Lung (tissue), 12 donors: ENCODE results near the gene SPN. TPM values are rescaled to one million over a fixed set of nuclear protein-coding genes. Genes with fewer than 3 reads are reported as not detected.
"Not testable (repeated sequence)": the region's sequence is repeated elsewhere in the genome, so short reads cannot be mapped to it uniquely, and the experiment has no call there.

Source experiments
- ATAC-seq: fragments of 200-7000 bp; cut with Tn5 transposase; one replicate; pipeline ENCODE4 v1.9.1; 2020; ENCODE audit warnings: moderate number of reproducible peaks; ENCODE audit not compliant: insufficient read depth, low FRiP score
- DNase-seq, 3 donors: peaks; one replicate each; pipeline ENCODE4 v3.0.0-alpha.2; 2013 to 2017
- H3K27ac ChIP-seq, 2 donors: one replicate each; pipeline ENCODE4 v1.5.1; 2013; ENCODE audit warnings: mild to moderate bottlenecking in 2 of 2, moderate library complexity in 2 of 2, control low read depth in 1 of 2, inconsistent platforms in 1 of 2, low read depth in 1 of 2, low read length in 1 of 2
- H3K27me3 ChIP-seq, 3 donors: one replicate each; pipeline ENCODE4 v1.5.1; 2013; ENCODE audit warnings: low read length in 2 of 3; ENCODE audit not compliant: control insufficient read depth in 3 of 3, insufficient read depth in 3 of 3
- H3K36me3 ChIP-seq, 4 donors: one replicate each; pipeline ENCODE4 v1.5.1; 2013; ENCODE audit warnings: low read length in 4 of 4, mild to moderate bottlenecking in 1 of 4, moderate library complexity in 1 of 4; ENCODE audit not compliant: control insufficient read depth in 4 of 4, insufficient read depth in 4 of 4
- H3K4me1 ChIP-seq, 5 donors: one replicate each; pipeline ENCODE4 v1.5.1; 2013; ENCODE audit warnings: low read length in 5 of 5, mild to moderate bottlenecking in 2 of 5, moderate library complexity in 1 of 5; ENCODE audit not compliant: control insufficient read depth in 5 of 5, insufficient read depth in 5 of 5
- H3K4me3 ChIP-seq: one replicate; pipeline ENCODE4 v1.5.1; 2013; ENCODE audit warnings: mild to moderate bottlenecking, control low read depth, moderate library complexity
- H3K9ac ChIP-seq, 2 donors: one replicate each; pipeline ENCODE4 v1.5.1; 2013; ENCODE audit warnings: low read length in 2 of 2, control low read depth in 1 of 2; ENCODE audit not compliant: insufficient read depth in 1 of 2
- H3K9me3 ChIP-seq, 4 donors: one replicate each; pipeline ENCODE4 v1.5.1; 2013; ENCODE audit warnings: low read length in 3 of 4, mild to moderate bottlenecking in 1 of 4, moderate library complexity in 1 of 4; ENCODE audit not compliant: control insufficient read depth in 4 of 4, insufficient read depth in 3 of 4
- WGBS, 2 donors: extraction: QIAGEN DNeasy Blood & Tissue Kit; methylation state at CpG; one replicate each; pipeline ENCODE4 v1.1.7; 2013; 5-methylcytosine and 5-hydroxymethylcytosine counted together
- polyA plus RNA-seq, 2 donors: library from polyadenylated mRNA; stranded (reverse); fragments of 200-250 nt; gene quantifications; one replicate each; pipeline ENCODE4 v1.2.1, GENCODE V29; 2013
- total RNA-seq, 2 donors: library from RNA; depleted of rRNA in 1 of 2; stranded (reverse); fragments of >200 nt in 1 of 2; gene quantifications; one replicate each; pipeline ENCODE4 v1.2.1, GENCODE V29; 2014 to 2021
- TF ChIP-seq, protein P1 (sequence below): IDR thresholded peaks from 2 replicates; pipeline ENCODE4 v1.5.1; 2012; ENCODE audit warnings: mild to moderate bottlenecking; ENCODE audit errors: control extremely low read depth, extremely low read depth
- donor health status: control.
- donor health status: control.
- donor health status: Bipolar disorder and iron deficiency.
- donor health status: healthy.
- donor health status: DM: yes; HTN: yes; CAD: no.

The SPN gene
- total and polyA plus RNA-seq, 4 donors, result 5.8 to 52.5 (median 12.5) TPM

DNA sequence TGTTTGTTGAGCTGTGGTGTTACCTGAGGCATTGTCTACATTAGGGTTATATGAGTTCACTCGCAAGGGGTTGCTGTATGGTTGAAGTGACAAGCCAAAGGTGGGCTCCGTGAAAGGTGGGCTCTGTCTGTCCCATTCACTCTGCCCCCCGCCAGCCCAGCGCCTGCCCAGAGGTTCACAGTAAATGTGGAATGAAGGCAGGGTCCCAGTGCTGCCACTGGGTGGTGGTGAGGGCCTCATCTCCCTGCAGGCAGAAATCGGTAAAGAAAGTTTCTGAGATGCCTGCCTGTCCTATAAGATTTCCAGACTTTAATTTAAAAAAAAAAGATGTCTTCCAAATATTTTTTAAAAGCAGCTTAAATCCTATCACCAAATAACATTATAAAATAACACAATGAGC lies 26.7 kb upstream of the SPN start:
- not testable (repeated sequence) for H3K27me3 ChIP-seq, ATAC-seq, H3K4me1 ChIP-seq, H3K27ac ChIP-seq, H3K9ac ChIP-seq, H3K4me3 ChIP-seq, H3K9me3 ChIP-seq, DNase-seq, H3K36me3 ChIP-seq
- 14 to 24% methylated on average over 1 of the region's 5 CpGs for WGBS, 2 donors

DNA sequence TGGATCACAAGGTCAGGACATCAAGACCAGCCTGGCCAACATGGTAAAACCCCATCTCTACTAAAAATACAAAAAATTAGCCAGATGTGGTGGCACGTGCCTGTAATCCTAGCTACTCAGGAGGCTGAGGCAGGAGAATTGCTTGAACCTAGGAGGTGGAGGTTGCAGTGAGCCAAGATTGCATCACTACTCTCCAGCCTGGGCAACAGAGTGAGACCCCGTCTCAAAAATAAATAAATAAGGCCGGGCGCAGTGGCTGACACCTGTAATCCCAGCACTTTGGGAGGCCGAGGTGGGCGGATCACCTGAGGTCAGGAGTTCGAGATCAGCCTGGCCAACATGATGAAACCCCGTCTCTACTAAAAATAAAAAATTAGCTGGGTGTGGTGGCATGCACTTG lies 24.3 kb upstream of the SPN start:
- not testable (repeated sequence) for ATAC-seq, H3K36me3 ChIP-seq, H3K9ac ChIP-seq, H3K4me1 ChIP-seq, H3K27ac ChIP-seq, DNase-seq, H3K9me3 ChIP-seq, H3K4me3 ChIP-seq, H3K27me3 ChIP-seq
- WGBS, 2 donors, result 96% methylated on average over 8 of the region's 8 CpGs

DNA sequence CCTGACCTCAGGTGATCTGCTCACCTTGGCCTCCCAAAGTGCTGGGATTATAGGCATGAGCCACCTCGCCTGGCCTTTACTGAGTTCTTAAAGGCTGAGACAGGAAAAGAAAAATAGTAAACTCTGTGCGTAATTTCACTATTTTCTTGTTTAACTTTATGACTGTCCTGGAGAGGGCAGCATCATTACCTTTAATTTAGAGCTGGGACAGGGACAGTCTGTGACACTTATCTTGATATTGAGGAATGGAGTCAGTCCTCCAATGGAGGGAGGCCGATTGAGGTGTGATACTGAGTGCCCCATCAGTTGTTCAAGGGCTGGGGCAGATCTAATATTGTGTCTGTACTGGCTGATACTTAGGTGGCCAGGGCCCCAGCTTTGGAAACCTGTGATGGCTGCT lies 21.5 kb upstream of the SPN start:
- no peak overlapping the region for H3K9ac ChIP-seq
- 22 to 34% methylated on average over 3 of the region's 3 CpGs for WGBS, 2 donors
- no peaks in the 10 kb centered on the region for H3K4me1 ChIP-seq
- H3K27ac ChIP-seq, result no peak overlapping the region
- DNase-seq, result peak in 2 of 3 donors; percentile 36 to 44
- H3K36me3 ChIP-seq, result no peaks in the 10 kb centered on the region
- no peak for ATAC-seq
- H3K9me3 ChIP-seq, result no peaks in the 10 kb centered on the region
- H3K4me3 ChIP-seq, result no peak overlapping the region
- TF ChIP-seq, protein P1, sequence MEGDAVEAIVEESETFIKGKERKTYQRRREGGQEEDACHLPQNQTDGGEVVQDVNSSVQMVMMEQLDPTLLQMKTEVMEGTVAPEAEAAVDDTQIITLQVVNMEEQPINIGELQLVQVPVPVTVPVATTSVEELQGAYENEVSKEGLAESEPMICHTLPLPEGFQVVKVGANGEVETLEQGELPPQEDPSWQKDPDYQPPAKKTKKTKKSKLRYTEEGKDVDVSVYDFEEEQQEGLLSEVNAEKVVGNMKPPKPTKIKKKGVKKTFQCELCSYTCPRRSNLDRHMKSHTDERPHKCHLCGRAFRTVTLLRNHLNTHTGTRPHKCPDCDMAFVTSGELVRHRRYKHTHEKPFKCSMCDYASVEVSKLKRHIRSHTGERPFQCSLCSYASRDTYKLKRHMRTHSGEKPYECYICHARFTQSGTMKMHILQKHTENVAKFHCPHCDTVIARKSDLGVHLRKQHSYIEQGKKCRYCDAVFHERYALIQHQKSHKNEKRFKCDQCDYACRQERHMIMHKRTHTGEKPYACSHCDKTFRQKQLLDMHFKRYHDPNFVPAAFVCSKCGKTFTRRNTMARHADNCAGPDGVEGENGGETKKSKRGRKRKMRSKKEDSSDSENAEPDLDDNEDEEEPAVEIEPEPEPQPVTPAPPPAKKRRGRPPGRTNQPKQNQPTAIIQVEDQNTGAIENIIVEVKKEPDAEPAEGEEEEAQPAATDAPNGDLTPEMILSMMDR, result no peak
- H3K27me3 ChIP-seq, result no peaks in the 10 kb centered on the region

DNA sequence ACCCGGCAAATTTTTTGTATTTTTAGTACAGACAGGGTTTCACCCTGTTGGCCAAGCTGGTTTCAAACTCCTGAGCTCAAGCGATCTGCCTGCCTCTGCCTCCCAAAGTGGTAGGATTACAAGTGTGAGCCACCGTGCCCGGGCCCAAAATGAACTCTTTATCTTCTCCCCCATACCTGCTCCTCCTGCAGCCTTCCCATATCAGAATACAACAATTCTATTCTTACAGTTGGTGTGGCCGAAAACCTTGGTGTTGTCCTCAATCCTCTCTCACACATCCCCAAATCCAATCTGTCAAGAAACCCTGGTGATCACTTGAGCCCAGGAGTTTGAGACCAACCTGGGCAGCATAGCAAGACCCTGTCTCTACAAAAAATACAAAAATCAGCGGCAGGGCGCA lies 19.5 kb upstream of the SPN start:
- no peak overlapping the region for H3K4me3 ChIP-seq
- no peaks in the 10 kb centered on the region for H3K4me1 ChIP-seq
- no peak for ATAC-seq
- no peak overlapping the region for H3K9ac ChIP-seq
- no peak overlapping the region for H3K27ac ChIP-seq
- H3K27me3 ChIP-seq, result no peaks in the 10 kb centered on the region
- no peaks in the 10 kb centered on the region for H3K36me3 ChIP-seq
- TF ChIP-seq, protein P1, result no peak
- no peak for DNase-seq
- 94% methylated on average over 7 of the region's 7 CpGs for WGBS, 2 donors
- H3K9me3 ChIP-seq, result no peaks in the 10 kb centered on the region
